Measurements from ENCODE around the gene HDLBP.
"Not testable (repeated sequence)": the region's sequence is repeated elsewhere in the genome, so short reads cannot be mapped to it uniquely, and the experiment has no call there.

The HDLBP gene

GRCh38 chr2:241278306-241278705 lies 37.2 kb downstream of the HDLBP start:
- not testable (repeated sequence) for DNase-seq (ENCODE audit: low read depth in 2 of 2)

GRCh38 chr2:241275910-241276309 lies 39.6 kb downstream of the HDLBP start:
- DNase-seq (ENCODE audit: low read depth in 2 of 2) = no peak

GRCh38 chr2:241275504-241275903 lies 40.0 kb downstream of the HDLBP start:
- DNase-seq (ENCODE audit: low read depth in 2 of 2) = no peak

DNA sequence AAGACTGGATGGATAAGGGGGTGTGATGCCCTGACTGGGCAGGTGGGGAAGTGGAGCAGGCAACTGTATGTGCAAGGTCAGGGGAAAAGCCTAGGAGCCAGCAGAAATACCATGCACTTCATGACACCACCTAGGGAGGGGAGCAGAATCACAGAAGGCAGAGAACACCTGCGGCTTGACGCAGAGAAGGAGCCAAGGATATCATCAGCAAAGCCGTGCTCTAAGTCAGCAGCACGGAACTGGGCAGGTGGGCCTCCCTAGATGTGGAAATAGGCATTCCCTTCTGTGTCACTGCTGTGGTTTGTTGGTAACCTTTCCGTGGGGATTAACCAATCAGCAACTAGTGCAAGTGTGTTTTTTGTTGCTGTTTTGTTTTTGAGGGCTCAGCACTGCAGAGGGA lies 41.3 kb downstream of the HDLBP start:
- DNase-seq (ENCODE audit: low read depth in 2 of 2) = no peak

DNA sequence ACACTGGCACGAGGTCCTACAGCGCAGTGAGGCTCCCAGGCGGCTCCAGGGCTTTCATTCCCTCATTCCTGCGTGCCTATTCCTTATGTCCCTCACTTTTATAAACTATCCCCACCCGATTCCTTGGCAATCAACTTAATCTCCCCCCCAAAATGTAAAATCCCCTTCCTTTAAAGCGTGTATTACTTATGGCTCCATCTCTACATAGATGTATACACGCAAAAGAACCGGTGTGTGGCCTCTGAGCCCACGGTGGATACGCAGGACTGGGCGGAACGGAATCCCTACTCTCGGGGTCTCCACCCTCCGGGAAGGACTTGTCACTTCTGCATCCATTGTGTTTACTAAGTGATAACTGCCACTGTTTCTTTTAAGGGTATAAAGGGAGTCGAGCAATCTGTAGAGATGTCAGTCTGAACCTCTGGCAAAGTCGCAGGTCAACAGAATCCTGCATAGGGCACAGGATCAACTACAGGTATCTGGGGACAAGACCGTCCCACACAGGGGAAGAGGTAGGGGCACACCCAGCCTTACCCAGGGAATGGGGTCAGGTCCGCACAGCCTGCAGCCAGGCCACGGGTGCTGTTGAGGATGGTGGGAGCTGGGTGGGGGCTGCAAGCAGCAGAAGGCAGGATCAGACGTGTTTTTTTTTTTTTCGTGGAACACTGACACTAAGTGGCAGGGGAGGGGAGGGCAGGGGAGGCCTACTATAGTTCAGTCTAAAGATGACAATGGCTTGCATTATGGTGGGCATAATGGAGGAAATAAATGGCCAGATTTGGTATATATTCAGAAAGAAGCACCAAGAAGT lies 42.1 kb downstream of the HDLBP start:
- DNase-seq (ENCODE audit: low read depth in 2 of 2) = no peak

- peak; percentile 50 to 55 for DNase-seq (ENCODE audit: low read depth in 2 of 2)
Measured at GRCh38 chr2:241272303-241273209, 42.9 kb downstream of the HDLBP start.

- DNase-seq (ENCODE audit: low read depth in 2 of 2) = peak; percentile 28 to 43
Measured at GRCh38 chr2:241271706-241272302, 43.7 kb downstream of the HDLBP start.

GRCh38 chr2:241270531-241270930 lies 44.9 kb downstream of the HDLBP start:
- no peak for DNase-seq (ENCODE audit: low read depth in 2 of 2)

DNA sequence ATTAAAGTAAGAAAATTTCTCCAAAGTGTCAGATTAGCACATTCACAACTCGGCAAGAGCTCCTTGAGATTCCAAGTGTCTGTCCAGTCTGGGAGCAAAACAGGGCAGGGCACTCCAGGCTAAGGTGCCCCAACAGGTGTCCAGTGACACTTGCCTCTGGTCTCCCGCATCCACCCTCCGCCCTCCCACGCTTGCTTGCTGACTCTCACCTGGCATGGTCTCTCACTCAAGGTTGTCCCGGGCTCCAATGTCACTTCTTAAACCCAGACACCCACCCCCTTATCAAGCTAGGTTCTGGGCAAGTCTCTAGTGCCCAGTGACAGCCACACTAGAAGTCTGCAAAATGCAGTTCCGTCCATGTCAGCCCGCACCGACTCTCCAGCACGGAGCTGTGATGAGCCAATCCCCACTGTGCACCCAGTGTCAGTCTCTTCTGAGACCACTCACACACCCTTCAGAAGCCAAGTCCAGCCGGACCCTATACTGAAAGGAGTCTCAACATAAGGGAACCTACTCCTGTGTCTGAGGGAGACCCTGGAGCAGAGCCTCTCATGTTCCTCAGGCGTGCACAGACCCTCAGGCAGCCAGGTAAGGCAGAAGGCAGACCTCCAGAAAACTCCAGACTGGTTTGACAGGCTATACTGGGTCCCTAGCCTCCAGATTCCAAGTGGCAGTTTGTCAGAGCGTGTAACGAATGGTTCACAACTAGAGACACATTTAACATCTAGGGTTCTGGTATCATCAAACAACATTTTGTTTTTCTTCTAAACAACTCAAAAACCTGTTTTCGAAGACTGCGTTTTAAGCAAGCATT lies 45.6 kb downstream of the HDLBP start:
- no peak for DNase-seq (ENCODE audit: low read depth in 2 of 2)

DNA sequence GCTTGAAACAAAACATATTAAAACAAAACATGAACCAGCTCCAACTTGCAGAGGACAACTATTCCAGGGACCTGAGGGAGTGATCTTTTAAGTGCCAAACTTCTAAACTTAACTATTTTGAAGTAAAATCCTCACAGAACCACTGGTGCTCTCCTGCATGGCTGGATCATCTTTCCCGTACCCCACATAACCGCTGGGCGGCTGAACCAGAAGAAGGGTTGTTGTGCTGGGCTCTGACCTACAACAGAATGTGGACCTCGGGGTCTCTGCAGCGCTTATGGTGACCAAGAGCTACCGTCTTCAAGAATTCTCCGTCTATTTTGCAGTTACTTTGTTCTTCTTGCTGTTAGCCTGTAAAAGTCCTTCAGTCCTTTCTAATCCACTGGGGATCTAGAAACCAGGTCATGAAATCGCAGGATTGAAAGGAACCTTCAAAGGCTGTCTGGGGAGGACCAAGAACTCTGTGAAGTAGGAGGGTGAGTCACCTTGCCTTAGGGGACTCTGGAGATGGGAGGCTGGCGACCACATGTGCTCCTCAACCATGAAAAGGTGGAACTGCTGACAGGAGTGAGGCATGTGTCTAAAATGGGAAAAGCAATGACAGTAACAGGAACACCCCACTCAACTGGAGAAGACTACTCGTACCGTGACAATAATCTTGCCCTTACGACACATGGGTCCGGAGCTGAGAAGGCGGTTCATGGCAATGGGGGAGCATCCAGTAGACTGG lies 46.6 kb downstream of the HDLBP start:
- no peak for DNase-seq (ENCODE audit: low read depth in 2 of 2)

DNA sequence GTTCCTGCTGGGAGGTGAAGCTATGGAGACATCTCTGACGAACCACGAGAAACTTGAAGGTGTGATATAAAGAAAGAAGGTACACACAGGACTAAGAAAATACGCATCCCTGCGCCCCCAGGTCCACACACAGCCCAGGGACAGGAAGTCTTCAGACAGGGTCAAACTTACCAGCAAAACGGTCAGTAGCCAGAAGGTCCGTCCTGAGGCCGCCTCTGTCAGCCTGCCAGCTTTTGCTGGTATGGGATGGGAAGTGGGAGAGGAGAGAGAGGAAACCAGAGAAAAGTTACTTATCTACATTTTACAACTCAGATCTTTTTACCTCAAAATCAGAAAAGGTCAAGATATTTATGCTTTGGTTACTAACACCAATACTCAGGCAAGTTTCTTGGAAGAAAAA lies 47.2 kb downstream of the HDLBP start:
- DNase-seq (ENCODE audit: low read depth in 2 of 2) = no peak

DNA sequence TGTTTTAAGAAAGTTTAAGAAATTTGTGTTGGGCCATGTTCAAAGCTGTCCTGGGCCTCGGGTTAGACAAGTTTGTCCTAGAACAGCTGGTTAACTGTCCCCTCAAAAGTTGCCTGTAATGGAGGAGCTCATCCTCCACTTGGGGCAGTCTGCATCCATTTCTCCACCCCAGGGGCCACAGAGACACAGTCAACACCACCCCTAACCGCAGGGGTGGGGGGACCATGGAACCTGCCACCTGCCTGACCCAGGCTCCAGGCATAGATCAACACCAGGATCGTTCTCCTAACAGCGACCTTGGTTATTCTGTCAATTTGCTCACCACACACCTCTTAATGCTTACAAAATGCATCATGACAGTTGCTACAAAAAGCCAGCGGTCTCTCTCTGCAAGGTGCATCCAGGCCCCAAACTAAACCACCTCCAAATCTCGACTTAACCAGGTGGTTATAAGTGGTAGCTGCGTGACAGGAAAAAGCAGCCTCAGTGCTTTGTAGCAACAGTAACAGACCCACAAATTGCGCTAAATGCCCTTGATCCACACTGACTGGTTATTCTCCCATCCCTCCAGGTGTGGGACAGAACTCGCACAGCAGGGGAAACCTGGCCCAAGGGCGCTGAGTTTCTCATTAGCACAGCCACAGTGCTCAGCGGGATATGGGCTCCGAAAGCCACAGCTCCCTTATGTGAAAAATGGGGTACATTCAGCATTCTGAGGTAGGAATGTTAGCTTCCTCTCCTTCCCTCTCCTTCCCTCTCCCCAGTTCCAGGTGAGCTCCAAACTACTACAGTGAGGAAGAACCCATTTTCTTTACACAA lies 48.0 kb downstream of the HDLBP start:
- DNase-seq (ENCODE audit: low read depth in 2 of 2) = no peak

GRCh38 chr2:241265506-241265905 lies 50.0 kb downstream of the HDLBP start:
- no peak for DNase-seq (ENCODE audit: low read depth in 2 of 2)

DNA sequence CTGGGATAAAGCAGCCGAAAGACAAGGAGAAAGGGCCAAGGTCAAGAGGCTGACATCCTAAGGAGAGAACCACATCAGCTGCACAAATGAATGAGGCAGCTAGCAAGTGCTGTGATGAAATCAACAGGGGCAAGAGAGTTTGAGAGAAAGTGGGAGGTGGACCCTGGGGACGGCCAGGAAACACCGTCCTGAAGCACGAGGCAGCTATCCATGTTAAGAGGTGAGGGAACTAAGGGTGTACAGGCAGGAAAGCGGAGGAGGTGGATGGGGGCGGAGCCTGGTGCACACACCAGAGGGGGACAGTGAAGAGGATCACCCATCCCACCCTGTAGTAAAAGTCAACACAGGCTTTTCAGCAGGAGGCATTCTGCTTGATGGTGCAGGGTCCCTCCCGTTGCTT lies 52.4 kb downstream of the HDLBP start:
- no peak for DNase-seq (ENCODE audit: low read depth in 2 of 2)

DNA sequence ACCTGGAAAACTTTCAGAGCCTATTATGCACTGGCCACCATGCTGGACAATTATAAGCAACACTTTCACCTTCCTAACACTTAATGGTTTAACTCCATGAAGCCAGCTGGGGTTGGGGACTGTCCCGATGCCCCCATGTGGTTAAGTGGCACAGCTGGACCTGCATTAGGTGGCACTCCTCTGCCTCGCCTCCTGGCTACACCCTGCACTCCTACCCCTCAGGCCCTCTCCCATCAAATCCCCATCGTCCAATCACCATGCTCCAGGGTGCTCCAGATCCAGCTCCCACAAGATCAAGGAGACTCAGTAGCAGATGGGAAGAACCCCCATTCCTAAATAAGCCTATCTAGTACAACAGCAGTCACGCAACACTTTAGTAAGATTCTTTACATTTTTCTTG lies 53.8 kb downstream of the HDLBP start:
- no peak for DNase-seq (ENCODE audit: low read depth in 2 of 2)

GRCh38 chr2:241260911-241261310 lies 54.6 kb downstream of the HDLBP start:
- no peak for DNase-seq (ENCODE audit: low read depth in 2 of 2)

GRCh38 chr2:241258505-241259280 lies 56.8 kb downstream of the HDLBP start:
- no peak for DNase-seq (ENCODE audit: low read depth in 2 of 2)

GRCh38 chr2:241257419-241258032 lies 57.9 kb downstream of the HDLBP start:
- no peak for DNase-seq (ENCODE audit: low read depth in 2 of 2)

DNA sequence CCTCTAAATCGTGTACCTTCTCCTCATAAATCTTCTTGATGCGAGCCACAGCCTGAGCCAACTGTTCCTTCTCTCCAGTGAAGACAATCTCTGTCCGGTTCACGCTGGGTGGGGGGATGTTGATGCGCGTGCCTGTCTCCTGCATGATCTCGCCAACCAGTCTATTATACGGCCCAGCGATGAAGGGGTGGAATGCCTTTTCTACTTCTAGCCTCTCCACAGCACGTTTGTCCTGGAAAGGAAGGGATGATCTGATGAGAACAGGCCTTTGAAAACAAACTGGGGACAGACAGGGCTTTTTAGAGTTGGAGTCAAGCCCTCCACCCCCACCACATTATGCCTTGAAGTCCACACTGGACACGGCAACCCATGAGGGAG lies 59.3 kb downstream of the HDLBP start:
- DNase-seq (ENCODE audit: low read depth in 2 of 2) = no peak

Data from fibroblast of skin of left biceps (primary cell).